ENCODE results near the gene MAD1L1.

The MAD1L1 gene

DNA sequence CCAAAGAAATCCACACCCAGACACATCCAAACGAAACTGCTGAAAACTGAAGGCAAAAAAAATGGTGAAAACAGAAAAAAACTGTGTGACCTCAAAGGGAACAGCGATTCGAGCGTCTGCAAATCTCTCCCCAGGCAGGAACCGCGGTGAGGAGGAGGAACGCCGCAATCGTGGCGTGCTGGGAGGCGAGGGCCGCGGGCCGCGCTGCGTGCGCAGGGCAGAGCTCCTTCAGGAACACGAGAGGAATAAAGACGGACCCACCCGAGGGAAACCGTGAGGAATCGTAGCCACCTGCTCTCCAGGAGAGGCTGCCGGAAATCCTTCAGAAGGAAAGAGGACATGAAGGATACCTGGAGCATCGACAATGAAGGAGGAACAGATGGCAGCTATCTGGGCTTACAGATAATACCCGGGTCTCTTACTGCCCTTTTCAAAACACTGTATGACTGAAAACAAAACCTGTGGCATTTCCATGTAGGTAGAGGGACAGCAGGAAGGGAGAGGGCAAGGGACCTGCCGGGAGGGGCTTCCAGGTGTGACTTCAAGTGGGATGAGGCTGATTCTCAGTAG, 266.0 kb downstream of the MAD1L1 start:
- 98% methylated on average over 25 of the region's 26 CpGs for WGBS
- Histone ChIP-seq H3K14ac (ENCODE audit: low read length in 2 of 2) (no peak overlapping the region), H2AK5ac (ENCODE audit: low read length, severe bottlenecking) (no peak overlapping the region), H2BK12ac (ENCODE audit: low read length in 2 of 2) (no peak overlapping the region), H4K8ac (ENCODE audit: low read length) (no peak overlapping the region), H2AFZ (ENCODE audit: low read depth, low read length) (no peak overlapping the region), H3K9ac (ENCODE audit: low read length) (no peak overlapping the region), H3K4me3 (ENCODE audit: insufficient read depth in 1 of 2, low read depth in 1 of 2, low read length in 2 of 2) (no peak overlapping the region), H3K27ac (ENCODE audit: low read length, poor library complexity, severe bottlenecking) (no peak overlapping the region), H2BK15ac (ENCODE audit: low read depth, poor library complexity, severe bottlenecking) (no peak overlapping the region), H3K23ac (ENCODE audit: low read length in 2 of 2) (no peak overlapping the region), H3K4ac (ENCODE audit: low read depth in 1 of 2, low read length in 2 of 2) (no peak overlapping the region), H3K18ac (ENCODE audit: low read depth in 1 of 2, low read length in 2 of 2) (no peak overlapping the region), H3K27me3 (ENCODE audit: control insufficient read depth in 1 of 2, insufficient read depth in 1 of 2, low read length in 2 of 2) (no peaks in the 10 kb centered on the region), H3K9me3 (ENCODE audit: control insufficient read depth, low read length) (peaks cover 4% of the 10 kb centered on the region), H2BK120ac (ENCODE audit: low read depth, low read length) (no peak overlapping the region), H4K91ac (ENCODE audit: low read length) (no peak overlapping the region), H3K79me1 (replicated peaks; ENCODE audit: low read length, poor library complexity, severe bottlenecking) (peaks cover 6% of the 10 kb centered on the region), H2BK5ac (ENCODE audit: low read depth, low read length, poor library complexity, severe bottlenecking) (no peak overlapping the region), H3K4me2 (ENCODE audit: low read length, poor library complexity, severe bottlenecking) (no peak overlapping the region), H3K36me3 (ENCODE audit: control insufficient read depth in 1 of 2, insufficient read depth in 2 of 2, low read depth in 1 of 2, low read length in 2 of 2) (peaks cover 21 to 49% of the 10 kb centered on the region in 2 experiments), H3K4me1 (ENCODE audit: control insufficient read depth, insufficient read depth, low read depth, low read length) (peaks cover 1% of the 10 kb centered on the region)
- no peak for DNase-seq

DNA sequence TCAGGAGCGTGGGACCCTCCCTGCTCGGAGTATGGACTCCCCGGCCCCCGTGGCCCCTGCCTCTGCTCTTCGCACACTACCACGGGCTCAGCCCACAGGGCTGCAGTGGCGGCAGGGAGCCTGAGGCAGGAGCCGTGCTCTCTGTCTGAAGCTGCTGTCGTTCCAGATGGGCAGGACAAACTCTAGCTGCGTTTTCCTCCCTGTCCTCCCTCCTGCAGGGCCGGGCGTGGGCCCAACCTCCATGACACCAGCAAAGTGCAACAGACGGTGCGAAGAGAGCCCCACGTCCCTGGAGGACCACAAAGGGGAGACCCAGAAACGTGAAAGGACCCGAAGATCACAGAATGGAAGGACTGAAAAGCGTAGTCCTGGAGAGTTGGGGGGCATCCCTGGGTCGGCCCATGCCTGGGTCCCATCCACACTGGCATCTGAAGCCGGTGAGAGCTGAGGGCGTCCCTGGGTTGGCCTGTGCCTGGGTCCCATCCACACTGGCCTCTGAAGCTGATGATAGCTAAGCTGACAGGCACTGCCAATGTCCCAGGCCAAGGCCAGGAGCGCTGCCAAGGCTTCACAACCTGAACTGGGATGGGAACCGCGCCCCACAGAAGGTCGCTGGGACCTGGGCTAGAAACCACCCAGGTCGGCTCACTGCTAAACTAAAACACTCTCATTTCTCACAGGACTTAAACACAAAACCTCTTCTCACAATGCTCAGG, 267.0 kb downstream of the MAD1L1 start:
- Histone ChIP-seq H2BK5ac (ENCODE audit: low read depth, low read length, poor library complexity, severe bottlenecking) (no peak overlapping the region), H3K27ac (ENCODE audit: low read length, poor library complexity, severe bottlenecking) (no peak overlapping the region), H2AK5ac (ENCODE audit: low read length, severe bottlenecking) (no peak overlapping the region), H3K4ac (ENCODE audit: low read depth in 1 of 2, low read length in 2 of 2) (no peak overlapping the region), H3K4me1 (ENCODE audit: control insufficient read depth, insufficient read depth, low read depth, low read length) (peaks cover 1% of the 10 kb centered on the region), H3K4me2 (ENCODE audit: low read length, poor library complexity, severe bottlenecking) (no peak overlapping the region), H3K9ac (ENCODE audit: low read length) (no peak overlapping the region), H3K23ac (ENCODE audit: low read length in 2 of 2) (no peak overlapping the region), H2BK15ac (ENCODE audit: low read depth, poor library complexity, severe bottlenecking) (peak overlapping the region; percentile 77), H2AFZ (ENCODE audit: low read depth, low read length) (no peak overlapping the region), H4K8ac (ENCODE audit: low read length) (no peak overlapping the region), H2BK120ac (ENCODE audit: low read depth, low read length) (no peak overlapping the region), H3K18ac (ENCODE audit: low read depth in 1 of 2, low read length in 2 of 2) (no peak overlapping the region), H2BK12ac (ENCODE audit: low read length in 2 of 2) (no peak overlapping the region), H3K27me3 (ENCODE audit: control insufficient read depth in 1 of 2, insufficient read depth in 1 of 2, low read length in 2 of 2) (no peaks in the 10 kb centered on the region), H3K79me1 (replicated peaks; ENCODE audit: low read length, poor library complexity, severe bottlenecking) (peaks cover 8% of the 10 kb centered on the region), H3K9me3 (ENCODE audit: control insufficient read depth, low read length) (peaks cover 4% of the 10 kb centered on the region), H3K36me3 (ENCODE audit: control insufficient read depth in 1 of 2, insufficient read depth in 2 of 2, low read depth in 1 of 2, low read length in 2 of 2) (peaks cover 21 to 45% of the 10 kb centered on the region in 2 experiments), H3K4me3 (ENCODE audit: insufficient read depth in 1 of 2, low read depth in 1 of 2, low read length in 2 of 2) (no peak overlapping the region), H3K14ac (ENCODE audit: low read length in 2 of 2) (no peak overlapping the region), H4K91ac (ENCODE audit: low read length) (no peak overlapping the region)
- 96% methylated on average over 26 of the region's 26 CpGs for WGBS
- no peak for DNase-seq

DNA sequence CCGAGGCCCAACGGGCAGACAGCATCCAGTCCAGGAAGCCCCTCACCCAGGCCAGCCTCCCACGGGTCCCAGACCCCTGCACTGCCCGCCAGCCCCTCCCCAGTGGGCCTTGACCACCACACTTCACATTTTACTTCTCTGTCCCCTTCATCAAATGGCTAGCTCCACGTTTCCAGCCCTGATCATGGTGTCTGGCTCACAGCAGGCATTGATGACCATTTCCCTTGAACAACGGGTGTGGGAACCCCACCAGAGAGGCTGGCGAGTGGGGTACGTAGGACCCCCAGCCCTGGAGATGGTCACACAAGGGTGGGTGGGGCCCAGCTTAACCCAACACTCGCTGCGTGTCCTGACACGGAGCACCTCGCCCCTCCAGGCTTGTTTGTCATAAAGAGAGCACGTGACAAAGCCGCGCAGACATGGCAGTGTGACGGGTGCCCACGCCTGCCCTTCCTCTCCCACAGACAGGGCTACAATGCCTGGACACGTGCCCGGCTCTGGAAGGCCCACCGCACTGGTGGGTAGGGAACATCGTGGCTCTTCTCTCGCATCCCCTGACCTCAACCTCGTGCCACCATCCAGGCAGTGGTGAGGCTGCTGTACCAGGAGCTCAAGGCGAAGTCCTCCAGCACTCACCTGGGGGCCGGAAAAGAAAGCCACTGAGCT, 267.7 kb downstream of the MAD1L1 start:
- H3K18ac ChIP-seq (ENCODE audit: low read depth in 1 of 2, low read length in 2 of 2): no peak overlapping the region

DNA sequence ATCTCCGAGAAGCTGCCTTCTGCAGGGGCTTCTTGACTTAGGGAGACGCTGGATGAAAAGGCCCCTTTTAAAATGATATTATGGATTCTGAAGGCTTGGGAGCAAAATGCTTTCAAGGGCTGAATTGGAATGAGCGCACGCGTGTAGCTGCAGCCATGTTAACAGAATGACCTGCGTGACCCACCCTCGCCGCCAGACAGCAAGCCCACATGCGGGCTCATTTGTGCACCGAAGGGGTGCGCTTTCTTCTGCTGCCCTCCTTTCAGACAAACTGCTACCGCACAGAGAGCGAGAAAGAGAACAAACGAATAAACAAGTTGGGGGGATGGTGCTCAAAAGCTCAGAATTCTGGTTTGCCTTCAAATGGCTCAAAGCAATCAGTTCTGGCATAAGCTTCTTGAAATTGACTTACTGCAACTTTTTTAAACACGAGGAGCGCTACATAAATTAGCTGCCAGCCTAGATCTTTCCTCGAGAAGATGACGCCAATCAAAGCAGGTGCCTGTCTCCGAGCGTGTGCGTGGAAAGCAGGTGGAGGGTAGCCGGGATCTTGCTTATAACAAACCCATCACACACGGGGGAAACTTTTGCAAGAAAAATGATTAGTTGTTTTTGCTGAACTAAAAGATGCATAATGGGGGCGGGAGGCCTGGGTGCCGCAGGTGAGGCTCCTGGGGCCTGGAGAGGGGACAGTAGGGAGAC, 268.4 kb downstream of the MAD1L1 start:
- H3K9ac ChIP-seq (ENCODE audit: low read length): no peak overlapping the region

More for the DNA sequence above, 267.7 kb downstream of the MAD1L1 start:
- Histone ChIP-seq H2AFZ (ENCODE audit: low read depth, low read length) (no peak overlapping the region), H3K23ac (ENCODE audit: low read length in 2 of 2) (no peak overlapping the region), H2BK120ac (ENCODE audit: low read depth, low read length) (no peak overlapping the region), H3K27ac (ENCODE audit: low read length, poor library complexity, severe bottlenecking) (no peak overlapping the region), H4K91ac (ENCODE audit: low read length) (no peak overlapping the region), H3K4me2 (ENCODE audit: low read length, poor library complexity, severe bottlenecking) (no peak overlapping the region), H4K8ac (ENCODE audit: low read length) (no peak overlapping the region), H2BK5ac (ENCODE audit: low read depth, low read length, poor library complexity, severe bottlenecking) (no peak overlapping the region), H3K36me3 (ENCODE audit: control insufficient read depth in 1 of 2, insufficient read depth in 2 of 2, low read depth in 1 of 2, low read length in 2 of 2) (peaks cover 21 to 45% of the 10 kb centered on the region in 2 experiments), H3K4me1 (ENCODE audit: control insufficient read depth, insufficient read depth, low read depth, low read length) (peaks cover 1% of the 10 kb centered on the region), H3K79me1 (replicated peaks; ENCODE audit: low read length, poor library complexity, severe bottlenecking) (peaks cover 8% of the 10 kb centered on the region), H3K9me3 (ENCODE audit: control insufficient read depth, low read length) (peaks cover 4% of the 10 kb centered on the region), H3K4me3 (ENCODE audit: insufficient read depth in 1 of 2, low read depth in 1 of 2, low read length in 2 of 2) (no peak overlapping the region), H3K9ac (ENCODE audit: low read length) (no peak overlapping the region), H3K27me3 (ENCODE audit: control insufficient read depth in 1 of 2, insufficient read depth in 1 of 2, low read length in 2 of 2) (no peaks in the 10 kb centered on the region), H2BK12ac (ENCODE audit: low read length in 2 of 2) (no peak overlapping the region), H3K14ac (ENCODE audit: low read length in 2 of 2) (no peak overlapping the region), H2AK5ac (ENCODE audit: low read length, severe bottlenecking) (no peak overlapping the region), H3K4ac (ENCODE audit: low read depth in 1 of 2, low read length in 2 of 2) (no peak overlapping the region), H2BK15ac (ENCODE audit: low read depth, poor library complexity, severe bottlenecking) (no peak overlapping the region)
- WGBS: 96% methylated on average over 25 of the region's 25 CpGs
- no peak for DNase-seq

More for the DNA sequence above, 268.4 kb downstream of the MAD1L1 start:
- Histone ChIP-seq H3K9me3 (ENCODE audit: control insufficient read depth, low read length) (peaks cover 4% of the 10 kb centered on the region), H2BK12ac (ENCODE audit: low read length in 2 of 2) (no peak overlapping the region), H2BK15ac (ENCODE audit: low read depth, poor library complexity, severe bottlenecking) (no peak overlapping the region), H3K14ac (ENCODE audit: low read length in 2 of 2) (no peak overlapping the region), H3K27ac (ENCODE audit: low read length, poor library complexity, severe bottlenecking) (no peak overlapping the region), H3K23ac (ENCODE audit: low read length in 2 of 2) (no peak overlapping the region), H3K27me3 (ENCODE audit: control insufficient read depth in 1 of 2, insufficient read depth in 1 of 2, low read length in 2 of 2) (no peaks in the 10 kb centered on the region), H4K91ac (ENCODE audit: low read length) (no peak overlapping the region), H3K4me2 (ENCODE audit: low read length, poor library complexity, severe bottlenecking) (no peak overlapping the region), H3K4me3 (ENCODE audit: insufficient read depth in 1 of 2, low read depth in 1 of 2, low read length in 2 of 2) (no peak overlapping the region), H2BK5ac (ENCODE audit: low read depth, low read length, poor library complexity, severe bottlenecking) (no peak overlapping the region), H3K36me3 (ENCODE audit: control insufficient read depth in 1 of 2, insufficient read depth in 2 of 2, low read depth in 1 of 2, low read length in 2 of 2) (peaks cover 21 to 45% of the 10 kb centered on the region in 2 experiments), H3K4ac (ENCODE audit: low read depth in 1 of 2, low read length in 2 of 2) (no peak overlapping the region), H2AFZ (ENCODE audit: low read depth, low read length) (no peak overlapping the region), H4K8ac (ENCODE audit: low read length) (no peak overlapping the region), H3K4me1 (ENCODE audit: control insufficient read depth, insufficient read depth, low read depth, low read length) (peaks cover 1% of the 10 kb centered on the region), H3K18ac (ENCODE audit: low read depth in 1 of 2, low read length in 2 of 2) (no peak overlapping the region), H2BK120ac (ENCODE audit: low read depth, low read length) (no peak overlapping the region), H3K79me1 (replicated peaks; ENCODE audit: low read length, poor library complexity, severe bottlenecking) (peaks cover 8% of the 10 kb centered on the region), H2AK5ac (ENCODE audit: low read length, severe bottlenecking) (no peak overlapping the region)
- no peak for DNase-seq
- WGBS: 97% methylated on average over 24 of the region's 25 CpGs

All from mesenchymal stem cell (in vitro differentiated cells and primary cell).